Neural cell (in vitro differentiated cells): ENCODE results near the gene ERC2. TPM values are rescaled to one million over a fixed set of nuclear protein-coding genes. Genes with fewer than 3 reads are reported as not detected.

Source experiments
- H2AFZ ChIP-seq: fragments of 200-600, 300-800 bp; sonication (generic), shearing (Covaris generic); 2 replicates; pipeline ENCODE4 v1.6.0; 2014; ENCODE audit warnings: low read depth, mild to moderate bottlenecking, antibody characterized with exemption, low read length, moderate library complexity
- H3F3A ChIP-seq: fragments of 200-600 bp; shearing (Covaris generic); 2 replicates; pipeline ENCODE4 v1.6.1; 2016; ENCODE audit warnings: mild to moderate bottlenecking, moderate library complexity, mixed read lengths, antibody characterized with exemption, low read length; ENCODE audit not compliant: insufficient read depth, poor library complexity, severe bottlenecking
- H3K27ac ChIP-seq: fragments of 200-600, 300-800 bp; sonication (generic), shearing (Covaris generic); 2 replicates; pipeline ENCODE4 v1.5.1; 2014; ENCODE audit warnings: mild to moderate bottlenecking, low read length, moderate library complexity
- H3K27me3 ChIP-seq: fragments of 300-800, 200-600 bp; sonication (generic), shearing (Covaris generic); 2 replicates; pipeline ENCODE4 v1.6.0; 2014; ENCODE audit warnings: mild to moderate bottlenecking, low read depth, low read length, moderate library complexity; ENCODE audit not compliant: insufficient read depth
- H3K36me3 ChIP-seq: fragments of 300-800, 200-600 bp; sonication (generic), shearing (Covaris generic); 2 replicates; pipeline ENCODE4 v1.5.1; 2014; ENCODE audit warnings: mild to moderate bottlenecking, antibody characterized with exemption, low read length, moderate library complexity; ENCODE audit not compliant: insufficient read depth
- H3K4me2 ChIP-seq: fragments of 300-800, 200-600 bp; sonication (generic), shearing (Covaris generic); 2 replicates; pipeline ENCODE4 v1.6.0; 2014; ENCODE audit warnings: mild to moderate bottlenecking, low read length
- H3K4me3 ChIP-seq: fragments of 300-800, 200-600 bp; sonication (generic), shearing (Covaris generic); 2 replicates; pipeline ENCODE4 v1.5.1; 2014; ENCODE audit warnings: mild to moderate bottlenecking, low read length, moderate library complexity
- H3K79me2 ChIP-seq: fragments of 200-600 bp; shearing (Covaris generic); replicated peaks from 2 replicates; pipeline ENCODE4 v1.6.0; 2014; ENCODE audit warnings: mild to moderate bottlenecking, low read length, moderate library complexity; ENCODE audit not compliant: insufficient read depth
- H3K9ac ChIP-seq: fragments of 300-800, 200-600 bp; sonication (generic), shearing (Covaris generic); 2 replicates; pipeline ENCODE4 v1.6.1; 2016; ENCODE audit warnings: mild to moderate bottlenecking, low read length, mixed read lengths
- H3K9me2 ChIP-seq: fragments of 200-600 bp; shearing (Covaris generic); 2 replicates; pipeline ENCODE4 v1.6.1; 2016; ENCODE audit warnings: mild to moderate bottlenecking, low read length, mixed read lengths; ENCODE audit not compliant: insufficient read depth
- H3K9me3 ChIP-seq: fragments of 200-600, 300-800 bp; sonication (generic), shearing (Covaris generic); 2 replicates; pipeline ENCODE4 v1.6.1; 2016; ENCODE audit warnings: mild to moderate bottlenecking, mixed run types, low read length, moderate library complexity, mixed read lengths
- H4K20me1 ChIP-seq: fragments of 200-600 bp; shearing (Covaris generic); 2 replicates; pipeline ENCODE4 v1.6.1; 2016; ENCODE audit warnings: mild to moderate bottlenecking, mixed run types; ENCODE audit not compliant: insufficient read depth
- EP300 ChIP-seq: fragments of 450-650 bp; conservative IDR thresholded peaks from 2 replicates; pipeline ENCODE4 v1.6.1; 2014; ENCODE audit warnings: antibody characterized with exemption, mild to moderate bottlenecking, moderate library complexity; ENCODE audit not compliant: poor library complexity, severe bottlenecking
- EZH2 ChIP-seq: fragments of 200-600, 300-800 bp; shearing (Covaris generic), sonication (generic); IDR thresholded peaks from 2 replicates; pipeline ENCODE4 v1.6.1; 2014; ENCODE audit warnings: antibody characterized with exemption, low read length, borderline replicate concordance, mild to moderate bottlenecking; ENCODE audit not compliant: insufficient read depth, poor library complexity, severe bottlenecking
- MXI1 ChIP-seq: fragments of 450-650 bp; conservative IDR thresholded peaks from 2 replicates; pipeline ENCODE4 v1.6.1; 2014; ENCODE audit warnings: antibody characterized with exemption, mild to moderate bottlenecking; ENCODE audit not compliant: poor library complexity, severe bottlenecking
- POLR2AphosphoS5 ChIP-seq: IDR thresholded peaks from 2 replicates; pipeline ENCODE4 v1.6.1; 2012
- RAD21 ChIP-seq: fragments of 450-650 bp; conservative IDR thresholded peaks from 2 replicates; pipeline ENCODE4 v1.6.1; 2014; ENCODE audit warnings: antibody characterized with exemption, mild to moderate bottlenecking, moderate library complexity
- REST ChIP-seq: IDR thresholded peaks from 2 replicates; pipeline ENCODE4 v1.6.1; 2012; ENCODE audit warnings: borderline replicate concordance
- SMC3 ChIP-seq: fragments of 450-650 bp; conservative IDR thresholded peaks from 2 replicates; pipeline ENCODE4 v1.6.1; 2014; ENCODE audit warnings: antibody characterized with exemption, mild to moderate bottlenecking, moderate library complexity; ENCODE audit not compliant: poor library complexity
- TAF1 ChIP-seq: IDR thresholded peaks from 2 replicates; pipeline ENCODE4 v1.6.1; 2012; ENCODE audit warnings: low read depth
- polyA plus RNA-seq: library from polyadenylated mRNA; depleted of rRNA; stranded (reverse); fragments of >200 nt; gene quantifications from 2 replicates; pipeline ENCODE4 v1.2.3, GENCODE V29; 2014
- TF ChIP-seq, protein P1 (sequence below): fragments of 450-650 bp; IDR thresholded peaks from 2 replicates; pipeline ENCODE4 v1.5.1; 2014; ENCODE audit warnings: antibody characterized with exemption, mild to moderate bottlenecking, moderate library complexity; ENCODE audit not compliant: poor library complexity, severe bottlenecking

Gene ERC2
- polyA plus RNA-seq, 1 donor from 2014 or later, result 60.4 TPM

- no peak overlapping the region for H3K27ac ChIP-seq
- no peaks in the 10 kb centered on the region for H3K79me2 ChIP-seq
- no peaks in the 10 kb centered on the region for H3F3A ChIP-seq
- no peaks in the 10 kb centered on the region for H3K9me3 ChIP-seq
- TF ChIP-seq SMC3, result no peak
- no peak for TF ChIP-seq TAF1
- TF ChIP-seq EP300, result no peak
- TF ChIP-seq POLR2AphosphoS5, result no peak
- no peak for TF ChIP-seq EZH2
- no peak for TF ChIP-seq RAD21
- TF ChIP-seq, protein P1, sequence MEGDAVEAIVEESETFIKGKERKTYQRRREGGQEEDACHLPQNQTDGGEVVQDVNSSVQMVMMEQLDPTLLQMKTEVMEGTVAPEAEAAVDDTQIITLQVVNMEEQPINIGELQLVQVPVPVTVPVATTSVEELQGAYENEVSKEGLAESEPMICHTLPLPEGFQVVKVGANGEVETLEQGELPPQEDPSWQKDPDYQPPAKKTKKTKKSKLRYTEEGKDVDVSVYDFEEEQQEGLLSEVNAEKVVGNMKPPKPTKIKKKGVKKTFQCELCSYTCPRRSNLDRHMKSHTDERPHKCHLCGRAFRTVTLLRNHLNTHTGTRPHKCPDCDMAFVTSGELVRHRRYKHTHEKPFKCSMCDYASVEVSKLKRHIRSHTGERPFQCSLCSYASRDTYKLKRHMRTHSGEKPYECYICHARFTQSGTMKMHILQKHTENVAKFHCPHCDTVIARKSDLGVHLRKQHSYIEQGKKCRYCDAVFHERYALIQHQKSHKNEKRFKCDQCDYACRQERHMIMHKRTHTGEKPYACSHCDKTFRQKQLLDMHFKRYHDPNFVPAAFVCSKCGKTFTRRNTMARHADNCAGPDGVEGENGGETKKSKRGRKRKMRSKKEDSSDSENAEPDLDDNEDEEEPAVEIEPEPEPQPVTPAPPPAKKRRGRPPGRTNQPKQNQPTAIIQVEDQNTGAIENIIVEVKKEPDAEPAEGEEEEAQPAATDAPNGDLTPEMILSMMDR, result no peak
- no peak for TF ChIP-seq MXI1
- TF ChIP-seq REST, result no peak
- no peak overlapping the region for H3K4me2 ChIP-seq
- no peak overlapping the region for H3K4me3 ChIP-seq
- H4K20me1 ChIP-seq, result no peaks in the 10 kb centered on the region
- no peaks in the 10 kb centered on the region for H3K36me3 ChIP-seq
- H3K9ac ChIP-seq, result no peak overlapping the region
- H3K9me2 ChIP-seq, result no peaks in the 10 kb centered on the region
- no peaks in the 10 kb centered on the region for H3K27me3 ChIP-seq
- no peak overlapping the region for H2AFZ ChIP-seq
Measured at GRCh38 chr3:55801676-55802075, 666.6 kb downstream of the ERC2 start.

- Histone ChIP-seq H3K79me2 (no peaks in the 10 kb centered on the region), H3K27me3 (no peaks in the 10 kb centered on the region), H3F3A (no peaks in the 10 kb centered on the region), H2AFZ (no peak overlapping the region), H4K20me1 (no peaks in the 10 kb centered on the region), H3K36me3 (no peaks in the 10 kb centered on the region), H3K27ac (no peak overlapping the region), H3K9ac (no peak overlapping the region), H3K4me3 (no peak overlapping the region), H3K9me2 (no peaks in the 10 kb centered on the region), H3K9me3 (no peaks in the 10 kb centered on the region), H3K4me2 (no peak overlapping the region)
- TF ChIP-seq EP300, result no peak
- no peak for TF ChIP-seq MXI1
- no peak for TF ChIP-seq REST
- TF ChIP-seq SMC3, result no peak
- TF ChIP-seq RAD21, result no peak
- TF ChIP-seq EZH2, result no peak
- TF ChIP-seq POLR2AphosphoS5, result no peak
- no peak for TF ChIP-seq TAF1
- TF ChIP-seq, protein P1, result no peak
Measured at GRCh38 chr3:55801068-55801467, 667.2 kb downstream of the ERC2 start.
